Kidney (tissue), 14 donors: ENCODE measurements around the gene P2RY1. TPM values are rescaled to one million over a fixed set of nuclear protein-coding genes. Genes with fewer than 3 reads are reported as not detected.
"Not testable (repeated sequence)": the region's sequence is repeated elsewhere in the genome, so short reads cannot be mapped to it uniquely, and the experiment has no call there.

Source experiments
- DNase-seq, 5 donors: peaks; one replicate each; pipeline ENCODE4 v3.0.0-alpha.2; 2013 to 2020
- FAIRE-seq: peaks from 2 replicates; lab custom pipeline; 2012; peaks lifted over from hg19 to GRCh38; lab: Jason Lieb, UNC
- H3K27ac ChIP-seq, 2 donors: one replicate each; pipeline ENCODE4 v1.7.0; 2013; ENCODE audit warnings: low read depth in 2 of 2, low read length in 2 of 2, inconsistent platforms in 1 of 2
- H3K27me3 ChIP-seq: one replicate; pipeline ENCODE4 v1.7.1; 2013; ENCODE audit warnings: low read length, inconsistent platforms; ENCODE audit not compliant: control insufficient read depth, insufficient read depth
- H3K36me3 ChIP-seq, 3 donors: one replicate each; pipeline versions ENCODE4 v1.7.0 to v1.7.1; 2013; ENCODE audit warnings: low read length in 3 of 3, control low read depth in 1 of 3, inconsistent platforms in 1 of 3; ENCODE audit not compliant: insufficient read depth in 3 of 3, control insufficient read depth in 2 of 3
- H3K4me1 ChIP-seq, 3 donors: one replicate each; pipeline versions ENCODE4 v1.7.0 to v1.7.1; 2013; ENCODE audit warnings: low read length in 3 of 3, inconsistent platforms in 1 of 3, low read depth in 1 of 3; ENCODE audit not compliant: control insufficient read depth in 2 of 3, insufficient read depth in 2 of 3
- H3K4me3 ChIP-seq, 3 donors: one replicate each; pipeline versions ENCODE4 v1.7.0 to v1.8.1; 2013; ENCODE audit warnings: low read length in 3 of 3, control low read depth in 1 of 3, inconsistent platforms in 1 of 3
- H3K9ac ChIP-seq, 3 donors: one replicate each; pipeline versions ENCODE4 v1.7.0 to v1.7.1; 2013; ENCODE audit warnings: low read length in 3 of 3, control low read depth in 1 of 3, inconsistent platforms in 1 of 3
- H3K9me3 ChIP-seq, 3 donors: one replicate each; pipeline versions ENCODE4 v1.7.0 to v1.7.1; 2013; ENCODE audit warnings: low read length in 3 of 3, control low read depth in 1 of 3, inconsistent platforms in 1 of 3; ENCODE audit not compliant: control insufficient read depth in 2 of 3, insufficient read depth in 1 of 3
- intact Hi-C: fragments of 100-400 bp; cut with DNase I; formaldehyde crosslinking; loops from one replicate; pipeline ENCODE4 v1.11.1; 2022
- polyA plus RNA-seq: library from polyadenylated mRNA; stranded (reverse); fragments of 350-450 nt; fragmentation: Illumina TruSeq; extraction: RNeasy Lipid Tissue Mini Kit (QIAGEN cat#74804); gene quantifications from one replicate; pipeline ENCODE4 v1.2.3, GENCODE V29; 2014; ENCODE audit warnings: low read depth, low replicate concordance; ENCODE audit not compliant: insufficient read depth
- total RNA-seq: library from RNA; stranded (reverse); fragmentation: NEBNext Ultra II Directional; extraction: Animal tissue kit (Norgen Biotek cat#: 25700); gene quantifications from one replicate; pipeline ENCODE4 v1.2.1, GENCODE V29; 2021
- TF ChIP-seq, protein P1 (sequence below): IDR thresholded peaks from 3 replicates; pipeline ENCODE4 v1.5.1; 2012; ENCODE audit warnings: mild to moderate bottlenecking, moderate library complexity, borderline replicate concordance; ENCODE audit not compliant: insufficient read depth; ENCODE audit errors: extremely low read depth
- donor health status: control.
- donor health status: control.
- donor health status: control.
- donor health status: control.
- donor health status: control.
- donor health status: DM: yes; HTN: yes; CAD: no.
- donor health status: Normal renal cell carcinoma (clear cell type).

Gene P2RY1
- total and polyA plus RNA-seq, 2 donors from 2014 or later, result 0.41 to 2.2 TPM

DNA sequence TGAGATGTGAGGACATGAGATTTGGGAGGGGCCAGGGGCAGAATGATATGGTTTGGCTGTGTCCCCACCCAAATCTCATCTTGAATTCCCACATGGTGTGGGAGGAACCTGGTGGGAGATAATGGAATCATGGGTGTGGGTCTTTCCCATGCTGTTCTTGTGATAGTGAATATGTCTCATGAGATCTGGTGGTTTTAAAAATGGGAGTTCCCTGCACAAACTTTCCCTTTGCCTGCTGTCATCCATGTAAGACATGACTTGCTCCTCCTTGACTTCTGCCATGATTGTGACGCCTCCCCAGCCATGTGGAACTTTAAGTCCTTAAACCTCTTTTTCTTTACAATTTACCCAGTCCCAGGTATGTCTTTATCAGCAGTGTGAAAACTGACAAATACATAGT, 12.7 kb downstream of the P2RY1 start:
- H3K9me3 ChIP-seq, intact Hi-C loops, H3K4me3 ChIP-seq, H3K27me3 ChIP-seq, DNase-seq, H3K36me3 ChIP-seq, FAIRE-seq, H3K9ac ChIP-seq, H3K27ac ChIP-seq, H3K4me1 ChIP-seq: not testable (repeated sequence)

DNA sequence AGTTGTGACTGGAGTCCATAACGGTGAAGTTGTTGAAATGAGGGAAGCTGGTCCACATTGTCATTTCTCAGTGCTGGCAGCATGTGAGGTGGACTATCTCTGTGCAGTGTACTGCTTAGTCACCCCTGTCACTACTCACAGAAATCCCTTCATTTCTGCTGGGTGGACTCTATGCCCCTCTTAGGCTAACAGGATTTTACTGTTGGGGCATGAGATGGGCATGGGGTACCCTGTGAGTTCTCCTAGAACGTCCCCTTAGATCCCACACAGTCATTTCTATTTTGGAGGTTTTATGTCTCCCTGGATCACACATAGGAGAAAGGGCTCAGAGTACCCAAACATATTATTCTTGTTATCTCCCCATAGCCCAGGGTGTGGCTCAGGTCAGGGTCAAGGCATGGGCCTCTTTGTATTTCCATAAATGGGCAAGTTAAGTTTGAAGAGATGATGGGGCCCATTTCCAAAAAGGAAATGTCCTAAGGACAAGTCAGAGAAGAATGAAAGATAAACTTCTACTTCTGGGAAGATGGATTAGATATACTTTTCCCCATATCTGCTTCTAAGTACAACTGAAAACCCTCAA, 15.2 kb downstream of the P2RY1 start:
- Histone ChIP-seq H3K9ac (no peak overlapping the region), H3K4me3 (no peak overlapping the region), H3K36me3 (no peaks in the 10 kb centered on the region), H3K27ac (no peak overlapping the region), H3K27me3 (no peaks in the 10 kb centered on the region), H3K4me1 (no peaks in the 10 kb centered on the region), H3K9me3 (no peaks in the 10 kb centered on the region)
- TF ChIP-seq, protein P1, sequence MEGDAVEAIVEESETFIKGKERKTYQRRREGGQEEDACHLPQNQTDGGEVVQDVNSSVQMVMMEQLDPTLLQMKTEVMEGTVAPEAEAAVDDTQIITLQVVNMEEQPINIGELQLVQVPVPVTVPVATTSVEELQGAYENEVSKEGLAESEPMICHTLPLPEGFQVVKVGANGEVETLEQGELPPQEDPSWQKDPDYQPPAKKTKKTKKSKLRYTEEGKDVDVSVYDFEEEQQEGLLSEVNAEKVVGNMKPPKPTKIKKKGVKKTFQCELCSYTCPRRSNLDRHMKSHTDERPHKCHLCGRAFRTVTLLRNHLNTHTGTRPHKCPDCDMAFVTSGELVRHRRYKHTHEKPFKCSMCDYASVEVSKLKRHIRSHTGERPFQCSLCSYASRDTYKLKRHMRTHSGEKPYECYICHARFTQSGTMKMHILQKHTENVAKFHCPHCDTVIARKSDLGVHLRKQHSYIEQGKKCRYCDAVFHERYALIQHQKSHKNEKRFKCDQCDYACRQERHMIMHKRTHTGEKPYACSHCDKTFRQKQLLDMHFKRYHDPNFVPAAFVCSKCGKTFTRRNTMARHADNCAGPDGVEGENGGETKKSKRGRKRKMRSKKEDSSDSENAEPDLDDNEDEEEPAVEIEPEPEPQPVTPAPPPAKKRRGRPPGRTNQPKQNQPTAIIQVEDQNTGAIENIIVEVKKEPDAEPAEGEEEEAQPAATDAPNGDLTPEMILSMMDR, result no peak
- intact Hi-C loops, result no loop called here
- no peak for DNase-seq
- no peak for FAIRE-seq

DNA sequence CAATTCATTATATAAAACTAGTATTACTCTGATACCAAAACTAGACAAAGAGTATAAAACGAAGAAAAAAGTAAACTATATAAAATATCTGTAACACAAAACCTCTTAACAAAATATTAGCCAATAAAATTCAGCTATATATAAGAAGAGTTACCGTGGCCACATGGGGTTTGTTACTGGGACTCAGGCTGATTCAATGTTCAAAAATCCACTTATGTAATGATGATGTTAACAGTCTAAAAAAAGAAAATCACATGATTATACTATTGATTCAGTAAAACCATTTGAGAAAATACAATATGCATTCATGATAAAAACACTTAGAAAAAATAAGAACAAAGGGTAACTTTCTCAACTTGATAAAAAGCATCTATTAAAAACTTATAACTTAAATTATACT, 18.3 kb downstream of the P2RY1 start:
- H3K9me3 ChIP-seq, result no peaks in the 10 kb centered on the region
- H3K9ac ChIP-seq, result no peak overlapping the region
- FAIRE-seq (no peak), DNase-seq (no peak)
- TF ChIP-seq, protein P1, result no peak
- H3K4me1 ChIP-seq, result no peaks in the 10 kb centered on the region
- no peaks in the 10 kb centered on the region for H3K36me3 ChIP-seq
- H3K27ac ChIP-seq, result no peak overlapping the region
- intact Hi-C loops, result no loop called here
- no peaks in the 10 kb centered on the region for H3K27me3 ChIP-seq
- no peak overlapping the region for H3K4me3 ChIP-seq

DNA sequence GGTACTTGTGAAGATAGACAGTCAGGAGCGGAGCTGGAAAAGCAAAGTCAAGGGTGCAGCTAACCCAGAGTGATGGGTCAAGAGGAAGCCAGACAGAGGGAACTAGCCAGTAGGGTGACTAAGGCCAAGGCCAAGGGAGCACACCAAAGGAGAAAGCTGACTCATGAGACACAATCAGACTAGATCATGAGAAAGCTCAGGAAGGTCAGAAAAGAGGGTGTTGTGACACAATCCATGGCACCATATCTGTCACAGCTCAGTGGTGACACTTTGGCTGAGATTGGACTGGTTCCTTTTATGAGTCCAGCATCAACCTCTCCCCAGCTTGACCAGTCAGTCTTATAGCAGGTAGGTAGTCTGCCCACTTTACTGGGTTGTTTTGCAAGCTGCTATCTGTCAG, 22.2 kb downstream of the P2RY1 start:
- TF ChIP-seq, protein P1, result no peak
- Histone ChIP-seq H3K9ac (no peak overlapping the region), H3K4me3 (no peak overlapping the region), H3K9me3 (no peaks in the 10 kb centered on the region), H3K27me3 (no peaks in the 10 kb centered on the region), H3K36me3 (no peaks in the 10 kb centered on the region), H3K27ac (no peak overlapping the region), H3K4me1 (no peaks in the 10 kb centered on the region)
- DNase-seq (no peak), FAIRE-seq (no peak)
- intact Hi-C loops, result no loop called here
